Endothelial cell (in vitro differentiated cells): Measurements from ENCODE around the gene SHANK1. TPM values are rescaled to one million over a fixed set of nuclear protein-coding genes. Genes with fewer than 3 reads are reported as not detected.

ENCODE experiments used
- DNase-seq: peaks from one replicate; pipeline ENCODE4 v3.0.0; 2021; ENCODE audit warnings: low spot score
- H3K27ac Mint-ChIP-seq: one replicate; pipeline ENCODE4 v1.8.0; 2021; ENCODE audit warnings: mixed read lengths, inconsistent platforms; ENCODE audit not compliant: unreplicated experiment
- H3K27me3 Mint-ChIP-seq: one replicate; pipeline ENCODE4 v1.8.0; 2021; ENCODE audit warnings: mild to moderate bottlenecking, moderate library complexity, mixed read lengths, inconsistent platforms; ENCODE audit not compliant: unreplicated experiment
- H3K36me3 Mint-ChIP-seq: one replicate; pipeline ENCODE4 v1.8.0; 2021; ENCODE audit warnings: mild to moderate bottlenecking, low read depth, mixed read lengths, inconsistent platforms; ENCODE audit not compliant: unreplicated experiment
- H3K4me1 Mint-ChIP-seq: one replicate; pipeline ENCODE4 v1.8.0; 2021; ENCODE audit warnings: mild to moderate bottlenecking, mixed read lengths, inconsistent platforms; ENCODE audit not compliant: unreplicated experiment
- H3K4me3 Mint-ChIP-seq: one replicate; pipeline ENCODE4 v1.8.0; 2021; ENCODE audit warnings: mild to moderate bottlenecking, mixed read lengths, inconsistent platforms; ENCODE audit not compliant: unreplicated experiment
- H3K9me3 Mint-ChIP-seq: one replicate; pipeline ENCODE4 v1.8.0; 2021; ENCODE audit warnings: mixed read lengths, inconsistent platforms; ENCODE audit not compliant: unreplicated experiment
- total RNA-seq: library from RNA; stranded (reverse); fragmentation: NEBNext Ultra II Directional; extraction: Animal tissue kit (Norgen Biotek cat#: 25700); gene quantifications from one replicate; pipeline ENCODE4 v1.2.1, GENCODE V29; 2021; ENCODE audit not compliant: unreplicated experiment
- TF ChIP-seq, protein P1 (sequence below): fragments of 200-600 bp; sonication (generic); IDR thresholded peaks from one replicate; pipeline ENCODE4 v1.5.0; 2021; ENCODE audit warnings: antibody characterized with exemption; ENCODE audit not compliant: unreplicated experiment

Gene SHANK1
- total RNA-seq, 1 donor from 2014 or later = 6.5 TPM

DNA sequence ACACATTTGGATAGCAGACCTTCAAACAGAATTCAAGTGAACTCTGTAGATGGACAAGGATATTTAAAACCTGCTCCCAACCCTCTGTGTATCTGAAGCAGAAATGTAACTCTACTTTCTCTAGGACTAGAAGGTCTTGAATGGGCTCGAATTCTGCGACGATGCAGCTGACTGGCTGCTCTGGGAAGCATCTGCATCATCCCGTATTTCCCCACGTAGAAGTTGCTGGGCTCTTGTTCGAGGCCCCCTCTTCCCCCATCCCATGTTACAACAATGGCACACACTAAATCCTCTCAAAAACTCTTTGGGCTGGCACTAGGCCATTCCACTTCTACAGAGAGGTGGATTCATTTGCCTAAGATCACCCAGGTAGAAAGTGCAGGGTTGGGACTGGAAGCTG, 55.4 kb downstream of the SHANK1 start:
- H3K36me3 Mint-ChIP-seq = peaks cover 15% of the 10 kb centered on the region
- H3K27me3 Mint-ChIP-seq = peaks cover 32% of the 10 kb centered on the region
- H3K4me3 Mint-ChIP-seq = no peak overlapping the region
- no peaks in the 10 kb centered on the region for H3K4me1 Mint-ChIP-seq
- peaks cover 27% of the 10 kb centered on the region for H3K9me3 Mint-ChIP-seq
- H3K27ac Mint-ChIP-seq = no peak overlapping the region
- TF ChIP-seq, protein P1, sequence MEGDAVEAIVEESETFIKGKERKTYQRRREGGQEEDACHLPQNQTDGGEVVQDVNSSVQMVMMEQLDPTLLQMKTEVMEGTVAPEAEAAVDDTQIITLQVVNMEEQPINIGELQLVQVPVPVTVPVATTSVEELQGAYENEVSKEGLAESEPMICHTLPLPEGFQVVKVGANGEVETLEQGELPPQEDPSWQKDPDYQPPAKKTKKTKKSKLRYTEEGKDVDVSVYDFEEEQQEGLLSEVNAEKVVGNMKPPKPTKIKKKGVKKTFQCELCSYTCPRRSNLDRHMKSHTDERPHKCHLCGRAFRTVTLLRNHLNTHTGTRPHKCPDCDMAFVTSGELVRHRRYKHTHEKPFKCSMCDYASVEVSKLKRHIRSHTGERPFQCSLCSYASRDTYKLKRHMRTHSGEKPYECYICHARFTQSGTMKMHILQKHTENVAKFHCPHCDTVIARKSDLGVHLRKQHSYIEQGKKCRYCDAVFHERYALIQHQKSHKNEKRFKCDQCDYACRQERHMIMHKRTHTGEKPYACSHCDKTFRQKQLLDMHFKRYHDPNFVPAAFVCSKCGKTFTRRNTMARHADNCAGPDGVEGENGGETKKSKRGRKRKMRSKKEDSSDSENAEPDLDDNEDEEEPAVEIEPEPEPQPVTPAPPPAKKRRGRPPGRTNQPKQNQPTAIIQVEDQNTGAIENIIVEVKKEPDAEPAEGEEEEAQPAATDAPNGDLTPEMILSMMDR = no peak
- no peak for DNase-seq

DNA sequence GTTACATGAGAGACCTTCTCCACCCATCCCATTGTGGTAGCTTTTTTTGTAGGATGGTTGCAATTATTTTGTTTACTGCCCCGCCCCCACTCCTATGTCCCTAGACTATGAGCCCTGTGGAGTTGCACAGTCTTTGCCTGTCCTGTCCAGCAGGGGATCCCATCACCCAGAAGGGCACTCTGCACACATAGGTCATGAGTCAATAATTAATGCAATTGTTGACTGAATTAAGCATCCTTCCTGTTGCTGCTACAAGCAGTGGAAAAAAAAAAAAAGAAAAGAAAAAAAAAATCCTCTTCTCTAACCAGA, 56.2 kb downstream of the SHANK1 start:
- Mint-ChIP-seq H3K4me3 (peak overlapping the region; percentile 45), H3K36me3 (peaks cover 15% of the 10 kb centered on the region), H3K27ac (no peak overlapping the region), H3K4me1 (no peaks in the 10 kb centered on the region), H3K27me3 (peaks cover 32% of the 10 kb centered on the region), H3K9me3 (peaks cover 28% of the 10 kb centered on the region)
- no peak for DNase-seq
- TF ChIP-seq, protein P1 = no peak

DNA sequence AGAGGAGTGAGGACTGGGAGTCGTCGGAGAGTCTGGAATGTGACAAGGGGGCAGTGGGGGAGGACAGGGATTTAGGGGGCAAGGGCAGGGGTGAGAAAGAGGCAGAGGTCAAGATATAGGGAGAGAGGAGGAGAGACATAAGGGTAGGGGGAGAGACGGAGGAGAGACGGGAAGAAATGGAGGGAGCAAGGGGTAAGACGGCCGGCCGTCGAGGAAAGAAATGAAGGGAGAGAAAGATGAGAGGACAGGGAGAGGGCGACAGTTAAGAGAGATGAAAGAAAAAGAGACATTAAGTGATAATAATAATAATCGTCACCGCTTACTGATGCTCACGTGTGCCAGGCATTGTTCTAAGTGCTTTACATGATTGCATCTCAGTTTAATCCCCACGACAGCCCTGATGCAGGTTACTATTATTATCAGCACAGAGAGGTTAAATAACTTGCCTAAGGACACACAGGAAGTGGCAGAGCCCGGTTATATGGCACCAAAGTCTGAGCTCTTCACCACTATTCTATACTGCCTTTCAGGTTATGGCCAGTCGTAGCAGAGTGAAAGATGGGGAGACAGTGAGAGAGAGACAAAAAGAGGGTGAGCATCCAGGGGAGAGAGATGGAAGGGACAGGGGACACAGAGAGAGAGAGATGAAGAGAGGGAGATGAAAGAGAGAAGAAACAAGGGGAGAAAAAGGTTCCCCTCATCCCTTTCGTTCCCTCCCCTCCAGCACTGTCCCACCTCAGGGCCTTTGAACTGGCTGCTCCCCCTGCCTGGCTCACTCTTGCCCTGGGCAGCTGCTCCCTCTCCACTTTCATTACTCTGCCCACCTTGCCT, 56.7 kb downstream of the SHANK1 start:
- Mint-ChIP-seq H3K4me1 (no peaks in the 10 kb centered on the region), H3K4me3 (no peak overlapping the region), H3K27me3 (peaks cover 35% of the 10 kb centered on the region), H3K36me3 (peaks cover 15% of the 10 kb centered on the region), H3K9me3 (peaks cover 32% of the 10 kb centered on the region), H3K27ac (no peak overlapping the region)
- TF ChIP-seq, protein P1 = no peak
- no peak for DNase-seq

DNA sequence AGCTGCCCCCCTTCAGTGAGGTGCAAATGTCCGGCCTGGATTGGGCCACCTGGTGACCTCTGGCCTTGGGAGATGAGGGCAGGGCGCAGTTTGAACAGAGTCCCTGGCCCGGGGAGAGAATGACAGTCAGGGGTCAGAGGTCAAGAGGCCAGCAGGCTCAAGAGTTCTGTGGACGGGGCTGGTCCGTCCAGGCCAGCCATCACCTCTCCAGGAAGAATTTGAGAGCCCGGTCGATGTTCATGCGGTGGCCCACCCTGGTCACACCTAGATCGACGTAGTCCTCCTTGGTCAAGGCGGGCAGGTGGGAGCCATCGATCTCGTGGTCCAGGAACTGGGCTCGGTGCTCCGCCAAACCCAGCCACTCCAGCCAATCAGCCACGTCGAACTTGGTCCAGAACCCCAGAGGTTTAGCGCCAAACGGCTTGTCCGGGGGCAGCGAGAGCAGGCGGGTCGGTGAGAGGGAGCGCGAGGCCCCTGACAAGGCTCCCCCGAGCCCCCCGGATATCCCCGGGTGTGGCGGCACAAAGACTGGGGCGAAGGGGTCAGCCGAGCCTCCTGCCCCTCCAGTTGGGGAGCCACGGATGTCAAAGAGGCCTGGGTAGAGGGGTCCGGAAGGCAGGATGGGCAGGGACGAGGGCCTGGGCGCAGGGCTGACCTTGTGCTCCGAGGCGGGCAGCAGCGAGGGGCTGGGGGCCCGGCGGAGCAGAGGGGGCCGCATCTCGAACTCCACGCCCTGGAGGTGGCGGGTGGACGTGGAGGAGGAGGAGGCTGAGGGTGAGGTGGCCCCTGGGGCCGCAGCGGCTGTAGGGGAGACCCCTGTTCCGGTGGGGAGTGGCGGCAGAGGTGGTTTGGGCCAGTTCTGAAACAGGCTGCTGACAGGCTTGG, 57.6 kb downstream of the SHANK1 start:
- Mint-ChIP-seq H3K4me3 (no peak overlapping the region), H3K27me3 (peaks cover 40% of the 10 kb centered on the region), H3K36me3 (peaks cover 23% of the 10 kb centered on the region), H3K9me3 (peaks cover 40% of the 10 kb centered on the region), H3K4me1 (no peaks in the 10 kb centered on the region), H3K27ac (no peak overlapping the region)
- TF ChIP-seq, protein P1 = no peak
- DNase-seq = no peak

DNA sequence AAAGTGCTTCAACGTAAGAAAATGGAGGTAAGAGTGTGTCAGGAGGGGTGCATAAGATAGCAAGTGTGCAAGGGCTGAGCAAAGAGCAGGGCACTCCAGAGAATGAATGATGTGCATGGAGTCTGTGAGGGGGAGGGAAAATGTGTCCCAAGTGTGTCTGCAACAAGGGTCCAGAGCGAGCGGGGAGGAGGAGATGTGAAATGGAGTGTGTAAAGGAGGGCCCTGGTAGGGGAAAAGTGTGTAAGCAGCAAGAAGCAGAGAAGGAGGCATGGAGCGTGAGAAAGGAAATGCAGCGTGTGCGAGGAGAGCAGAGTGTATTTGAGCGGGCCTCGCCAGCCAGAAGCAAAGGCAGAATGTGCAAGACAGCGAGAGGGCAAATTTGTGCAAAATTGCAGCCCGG, 58.6 kb downstream of the SHANK1 start:
- no peak for DNase-seq
- peaks cover 40% of the 10 kb centered on the region for H3K27me3 Mint-ChIP-seq
- H3K36me3 Mint-ChIP-seq = peaks cover 23% of the 10 kb centered on the region
- H3K4me1 Mint-ChIP-seq = no peaks in the 10 kb centered on the region
- peak overlapping the region; percentile 16 for H3K4me3 Mint-ChIP-seq
- TF ChIP-seq, protein P1 = no peak
- peaks cover 40% of the 10 kb centered on the region for H3K9me3 Mint-ChIP-seq
- H3K27ac Mint-ChIP-seq = peak overlapping the region; percentile 71
